T-helper 9 cell (primary cell): ENCODE data around the gene ANKRD53.

Experiments used
- DNase-seq: peaks from one replicate; pipeline ENCODE4 v3.0.0-alpha.2; 2020

The ANKRD53 gene

DNA sequence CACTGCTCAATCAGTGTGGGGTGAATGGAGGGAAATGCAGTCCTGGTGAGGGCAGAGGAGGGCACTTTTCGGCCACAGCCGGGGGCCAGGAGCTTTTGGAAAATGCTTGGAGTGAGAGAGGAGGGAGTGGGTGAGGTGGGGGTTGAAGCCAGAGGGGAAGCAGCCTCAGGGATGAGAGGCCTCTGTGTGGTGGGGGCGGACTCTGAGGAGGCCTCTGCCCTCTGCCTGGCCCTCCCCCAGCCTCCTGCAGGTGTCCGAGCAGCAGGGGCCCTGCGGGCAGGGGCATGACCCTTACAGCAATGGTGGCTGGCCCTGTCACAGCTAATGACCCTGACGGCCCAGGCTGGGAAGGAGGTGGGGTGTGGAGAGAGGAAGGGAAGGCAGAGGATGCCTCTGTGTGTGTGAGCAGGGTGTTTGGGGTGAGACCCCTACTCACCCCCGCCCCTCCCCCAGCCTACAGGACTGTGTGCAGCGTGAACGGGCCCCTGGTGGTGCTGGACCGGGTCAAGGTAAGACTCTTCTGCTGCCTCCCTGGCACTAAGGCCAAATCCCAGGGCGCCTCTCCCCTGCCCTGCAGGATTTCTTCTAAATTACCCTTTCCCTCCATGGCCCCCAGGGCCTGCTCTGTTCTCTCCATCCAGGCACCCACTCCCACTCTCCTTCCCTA, 35.1 kb upstream of the ANKRD53 start:
- no peak for DNase-seq

- DNase-seq, result no peak
These were observed 34.2 kb upstream of the ANKRD53 start for GRCh38 chr2:70944111-70944690.

DNA sequence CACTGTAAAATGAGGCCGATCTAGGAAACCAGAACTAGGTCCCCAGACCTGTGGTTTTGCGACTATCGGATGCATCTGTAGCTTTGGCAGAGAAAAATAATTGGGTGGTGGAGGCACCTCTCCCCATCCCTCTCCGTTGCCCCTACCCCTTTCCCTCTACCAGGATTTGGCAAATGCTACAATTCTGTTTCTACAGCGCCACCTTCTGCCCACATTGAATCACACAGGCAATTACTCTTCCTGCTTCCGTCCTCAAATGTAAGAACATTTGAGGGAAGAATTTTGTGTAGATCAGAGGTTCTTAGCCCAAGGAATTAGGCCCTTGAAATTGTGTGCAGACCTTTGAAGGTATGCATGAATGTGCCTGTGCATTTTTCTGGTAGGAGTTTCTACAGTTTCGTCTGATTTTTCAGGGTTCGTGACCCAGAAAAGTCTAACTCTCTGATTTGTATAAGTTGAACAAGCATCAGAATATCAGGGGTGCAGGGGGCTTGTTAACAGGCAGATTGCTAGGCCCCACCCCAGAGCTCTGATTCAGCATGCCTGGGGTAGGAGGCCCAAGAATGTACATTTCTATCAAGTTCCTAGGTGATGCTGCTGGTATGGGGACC, 31.5 kb upstream of the ANKRD53 start:
- DNase-seq, result peak; percentile 37

DNA sequence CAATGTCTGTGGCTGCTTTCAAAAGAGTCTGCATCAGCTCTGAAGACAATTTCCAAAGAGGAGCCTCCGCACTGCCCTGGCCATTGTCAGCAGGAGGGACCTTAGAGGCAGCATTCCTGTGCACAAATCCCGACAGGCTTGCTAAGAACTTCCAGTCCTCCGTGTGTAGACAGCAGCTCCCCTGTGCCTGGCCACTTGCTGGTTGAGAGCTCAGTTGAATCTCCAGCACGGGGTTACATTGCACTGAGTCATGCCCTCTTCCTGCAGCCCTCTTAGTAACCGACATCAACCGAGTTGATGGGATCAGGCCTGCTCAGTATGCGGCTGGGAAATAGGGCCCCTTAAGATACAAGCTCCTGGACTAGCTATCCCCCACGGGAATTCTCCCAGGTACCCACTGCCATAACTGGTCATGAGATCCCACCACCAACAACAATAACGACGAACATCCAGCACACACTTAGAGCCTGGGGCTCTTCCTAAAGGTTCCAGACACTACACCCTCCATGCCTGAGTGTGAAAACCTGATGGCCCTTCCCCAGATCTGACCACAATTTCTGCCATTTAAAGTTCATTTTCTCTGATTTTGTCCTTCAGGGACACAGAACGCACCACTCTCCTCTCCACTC, 30.8 kb upstream of the ANKRD53 start:
- no peak for DNase-seq

DNA sequence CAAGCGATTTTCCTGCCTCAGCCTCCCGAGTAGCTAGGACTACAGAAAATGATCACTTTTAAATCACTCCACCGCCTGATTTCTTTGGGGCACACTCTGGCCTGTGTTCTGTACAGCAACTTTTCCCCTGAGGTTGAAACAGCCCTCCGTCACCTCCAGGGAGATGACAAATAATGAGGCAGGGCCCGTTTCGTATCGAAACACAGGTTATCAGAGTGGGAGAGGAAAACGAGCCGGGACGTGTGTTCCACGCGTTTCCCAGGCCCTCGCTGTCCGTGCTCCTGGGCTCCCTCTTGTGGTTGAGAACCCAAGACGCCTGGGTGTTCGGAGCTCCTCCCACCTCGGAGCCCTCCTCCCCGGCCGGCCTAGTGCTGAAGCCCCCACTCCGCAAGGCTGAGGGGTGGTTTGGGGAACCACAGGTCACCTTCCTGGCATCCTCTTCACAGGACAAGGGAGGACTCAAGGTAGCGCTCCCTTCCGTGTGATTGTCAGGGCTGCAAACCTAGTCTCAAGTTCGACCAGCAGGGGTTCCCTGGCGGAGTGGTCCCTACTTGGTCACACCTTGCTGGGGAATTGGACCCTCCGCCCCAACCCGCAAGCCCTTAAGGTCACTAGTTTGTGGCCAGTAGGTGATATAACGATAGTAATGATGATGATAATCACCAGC, 30.0 kb upstream of the ANKRD53 start:
- DNase-seq, result peak; percentile 75

GRCh38 chr2:70949086-70949485, 29.3 kb upstream of the ANKRD53 start:
- DNase-seq, result no peak

- no peak for DNase-seq
These were observed 23.5 kb upstream of the ANKRD53 start for GRCh38 chr2:70954886-70955285.

- no peak for DNase-seq
These were observed 22.3 kb upstream of the ANKRD53 start for GRCh38 chr2:70956141-70956540.

DNA sequence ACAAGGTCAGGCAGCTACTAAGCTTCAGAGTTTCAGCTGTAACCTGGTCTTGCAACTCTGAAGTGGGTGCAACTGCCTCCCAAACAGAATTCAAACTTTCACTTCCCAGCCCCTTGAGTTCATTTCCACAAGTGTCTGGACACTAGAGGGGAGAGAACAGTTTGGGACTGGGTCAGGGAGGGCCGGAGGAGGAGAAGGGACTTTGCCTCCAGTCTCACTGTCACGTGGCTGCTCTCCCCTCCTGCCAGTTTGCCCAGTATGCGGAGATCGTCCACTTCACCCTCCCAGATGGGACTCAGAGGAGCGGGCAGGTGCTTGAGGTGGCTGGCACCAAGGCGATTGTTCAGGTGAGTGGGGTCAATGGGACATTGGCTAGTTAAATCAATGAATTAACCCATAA, 20.6 kb upstream of the ANKRD53 start:
- no peak for DNase-seq

- DNase-seq, result no peak
These were observed 19.7 kb upstream of the ANKRD53 start for GRCh38 chr2:70958759-70959158.

- DNase-seq, result no peak
These were observed 19.1 kb upstream of the ANKRD53 start for GRCh38 chr2:70959271-70959761.

GRCh38 chr2:70959851-70960832, 18.3 kb upstream of the ANKRD53 start:
- no peak for DNase-seq

GRCh38 chr2:70960833-70961647, 17.4 kb upstream of the ANKRD53 start:
- DNase-seq, result no peak

GRCh38 chr2:70961648-70961994, 16.8 kb upstream of the ANKRD53 start:
- no peak for DNase-seq

DNA sequence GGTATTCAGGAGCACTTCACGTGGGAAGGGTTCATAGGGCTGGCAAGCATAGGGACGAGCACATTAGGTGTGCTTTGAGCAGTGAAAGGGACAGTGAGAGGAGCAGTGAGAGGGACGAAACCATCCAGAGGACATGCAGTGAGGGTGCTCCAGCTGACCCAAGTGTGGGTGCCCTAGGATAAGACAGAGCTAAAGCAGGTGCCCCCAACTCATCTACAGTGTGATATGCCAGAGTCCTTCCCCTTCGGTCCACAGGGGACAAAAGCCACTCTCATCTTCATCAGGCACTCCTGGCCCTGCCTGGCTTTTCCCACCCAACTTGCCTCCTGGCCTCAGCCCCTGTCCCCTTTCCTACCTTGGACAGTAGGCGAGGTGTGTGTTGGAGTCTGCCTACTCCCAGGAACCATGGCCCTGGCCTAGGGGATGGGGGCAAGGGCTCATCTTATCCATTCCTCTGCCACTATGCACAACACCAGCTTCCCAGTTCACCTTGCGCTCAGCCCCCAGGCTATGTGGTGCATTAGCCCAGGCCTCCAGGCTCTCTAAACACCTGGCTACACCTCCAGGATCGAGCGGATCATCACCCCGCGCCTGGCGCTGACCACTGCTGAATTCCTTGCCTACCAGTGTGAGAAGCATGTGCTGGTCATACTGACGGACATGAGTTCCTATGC, 16.1 kb upstream of the ANKRD53 start:
- DNase-seq, result no peak

GRCh38 chr2:70962885-70963878, 15.2 kb upstream of the ANKRD53 start:
- DNase-seq, result no peak

DNA sequence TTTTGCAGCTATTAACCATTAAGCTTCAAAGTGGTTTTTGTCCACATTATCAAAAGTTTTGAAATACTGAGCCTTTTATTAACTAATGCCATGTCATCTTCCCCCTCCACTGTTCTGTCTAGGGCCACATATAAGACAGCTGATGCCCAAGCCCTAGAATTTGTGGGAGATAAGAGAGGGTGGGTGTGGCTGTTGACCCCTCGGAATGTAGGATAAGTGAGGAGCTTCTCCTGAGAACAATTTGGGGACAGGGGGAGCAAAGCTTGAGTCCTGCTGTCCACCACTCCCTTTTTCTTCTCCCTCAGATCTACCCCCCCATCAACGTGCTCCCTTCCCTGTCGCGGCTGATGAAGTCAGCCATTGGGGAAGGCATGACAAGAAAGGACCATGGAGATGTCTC, 14.3 kb upstream of the ANKRD53 start:
- no peak for DNase-seq

GRCh38 chr2:70964596-70965386, 13.6 kb upstream of the ANKRD53 start:
- peak; percentile 84 for DNase-seq
